Measurements from ENCODE around the gene TTC7B. TPM values are rescaled to one million over a fixed set of nuclear protein-coding genes. Genes with fewer than 3 reads are reported as not detected.

The TTC7B gene
- total and polyA plus RNA-seq, 2 of the 13 experiments (the other 11 are each of a cell fraction or from before 2014, with no cell fraction given): 1.3 to 3.2 TPM

- CTCF ChIA-PET (ENCODE audit: low intra/inter-chr PET ratio, low total read pairs): no interaction called here
- intact Hi-C loops (cut with micrococcal nuclease; ENCODE audit: unreplicated experiment): no loop called here
- in situ Hi-C loops (cut with HindIII; ENCODE audit: extremely low pct_ligation_motif_present, low pct_unique_long_range_greater_than_20kb): no loop called here
- WGBS (ENCODE audit: low lambda C conversion rate): 35% methylated on average over 3 of the region's 3 CpGs
- FAIRE-seq (no peak), DNase-seq (ENCODE audit: low spot score) (no peak), ATAC-seq (no peak)
- no peaks in the 10 kb centered on the region for H3K9me3 ChIP-seq (ENCODE audit: low read length)
- H3K4me1 ChIP-seq (ENCODE audit: insufficient read depth, low read length): no peaks in the 10 kb centered on the region
- H3K27ac ChIP-seq (ENCODE audit: extremely low read length, insufficient read depth, low read length): no peak overlapping the region
- peaks cover 0 to 3% of the 10 kb centered on the region in 2 experiments; a peak in 2 of 5 replicates for H3K27me3 ChIP-seq (ENCODE audit: control insufficient read depth in 1 of 2, insufficient read depth in 2 of 2, low read length in 2 of 2)
- no peaks in the 10 kb centered on the region for H3K79me2 ChIP-seq (ENCODE audit: insufficient read depth, low read length)
- no peak overlapping the region for H3K9ac ChIP-seq (ENCODE audit: insufficient read depth, low read depth, low read length)
- H3K36me3 ChIP-seq (replicated peaks in 1 of 2; ENCODE audit: control insufficient read depth in 1 of 2, insufficient read depth in 2 of 2, low read length in 2 of 2): no peaks in the 10 kb centered on the region
- no TSS peak for BruUV-seq (replicated peaks)
- no peak overlapping the region for H3K4me2 ChIP-seq (ENCODE audit: low read depth, low read length)
- TF ChIP-seq SNAPC2 (CRISPR knock-in tag; IDR thresholded peaks at IDR 0.05) (no peak), CHD2 (IDR thresholded peaks at IDR 0.05; ENCODE audit: low read depth, low read length) (no peak), KDM6A (CRISPR knock-in tag; IDR thresholded peaks at IDR 0.05; ENCODE audit: low read depth) (no peak), FLYWCH1 (CRISPR knock-in tag; IDR thresholded peaks at IDR 0.05) (no peak), HNF4A (CRISPR knock-in tag; IDR thresholded peaks at IDR 0.05) (no peak), ZBTB33 (CRISPR knock-in tag; IDR thresholded peaks at IDR 0.05) (no peak), FOXK1 (CRISPR knock-in tag; IDR thresholded peaks at IDR 0.05; ENCODE audit: borderline replicate concordance, low read depth) (no peak), ZBTB49 (CRISPR knock-in tag; IDR thresholded peaks at IDR 0.05; ENCODE audit: borderline replicate concordance) (no peak), ZNF460 (CRISPR knock-in tag; IDR thresholded peaks at IDR 0.05; ENCODE audit: borderline replicate concordance) (no peak), ZNF256 (CRISPR knock-in tag; conservative IDR thresholded peaks at IDR 0.05) (no peak), ZNF746 (CRISPR knock-in tag; IDR thresholded peaks at IDR 0.05) (no peak), SNRNP70 (IDR thresholded peaks at IDR 0.05; ENCODE audit: low read depth, low read length) (no peak), POLR2AphosphoS5 (IDR thresholded peaks at IDR 0.05; ENCODE audit: low read depth, low read length) (no peak), MYPOP (CRISPR knock-in tag; IDR thresholded peaks at IDR 0.05) (no peak), ZNF513 (CRISPR knock-in tag; conservative IDR thresholded peaks at IDR 0.05) (no peak), ZNF282 (IDR thresholded peaks at IDR 0.05; ENCODE audit: partially characterized antibody) (no peak), ZNF569 (CRISPR knock-in tag; IDR thresholded peaks at IDR 0.05; ENCODE audit: borderline replicate concordance) (no peak), PTBP1 (IDR thresholded peaks at IDR 0.05; ENCODE audit: low read depth, low read length, poor library complexity, severe bottlenecking) (no peak)
- H2AFZ ChIP-seq (ENCODE audit: low read length): no peak overlapping the region
- no peaks in the 10 kb centered on the region for H4K20me1 ChIP-seq (ENCODE audit: insufficient read depth, low read length)
- POLR2A ChIA-PET: no interaction called here
- no peak overlapping the region for H3K4me3 ChIP-seq (replicated peaks in 1 of 3; ENCODE audit: insufficient read depth in 1 of 3, low read depth in 2 of 3, low read length in 3 of 3)
Observed at GRCh38 chr14:90548455-90548854, 267.8 kb downstream of the TTC7B start.
